A549 (cell line): ENCODE measurements around the gene IGF2R. TPM values are rescaled to one million over a fixed set of nuclear protein-coding genes. Genes with fewer than 3 reads are reported as not detected.
"Not testable (repeated sequence)": the region's sequence is repeated elsewhere in the genome, so short reads cannot be mapped to it uniquely, and the experiment has no call there.

Experiments used
- ATAC-seq, 2 experiments: fragments of 200-7000 bp in 1 of 2; fragments of >200 bp in 1 of 2; cut with Nextera tagmentation in 1 of 2; cut with Tn5 transposase in 1 of 2; 3 replicates each; pipeline versions ENCODE4 v1.8.0 to v1.9.1; 2018 to 2020; ENCODE audit warnings: mild to moderate bottlenecking in 1 of 2, moderate library complexity in 1 of 2
- CTCF ChIA-PET: fragments of 300-600 bp; sonication (Branson Sonifier 250); formaldehyde crosslinking; extraction: SDS; loops from one replicate; lab custom pipeline; 2021; ENCODE audit warnings: antibody characterized with exemption, inconsistent platforms; lab: Yijun Ruan, JAX
- POLR2A ChIA-PET: fragments of 350-600 bp; formaldehyde crosslinking; extraction: SDS; loops from one replicate; lab custom pipeline; 2021; ENCODE audit warnings: antibody characterized with exemption, inconsistent platforms; lab: Yijun Ruan, JAX
- DNase-seq, 2 experiments: peaks; one replicate each; pipeline versions ENCODE4 v3.0.0 to v3.0.0-alpha.2; 2011 to 2016; ENCODE audit warnings: low read depth in 1 of 2, low spot score in 1 of 2
- FAIRE-seq: peaks from 2 replicates; lab custom pipeline; 2011; peaks lifted over from hg19 to GRCh38; lab: Jason Lieb, UNC
- H3K27ac ChIP-seq, 2 experiments: fragments of >200 bp; sonication (Bioruptor Twin); formaldehyde crosslinking; 3 replicates each; pipeline ENCODE4 v1.5.1; 2016 to 2017
- H3K4me1 ChIP-seq: fragments of >200 bp; sonication (Bioruptor Twin); formaldehyde crosslinking; 3 replicates; pipeline ENCODE4 v1.6.1; 2016
- H3K4me2 ChIP-seq: fragments of >200 bp; sonication (Bioruptor Twin); formaldehyde crosslinking; 3 replicates; pipeline ENCODE4 v1.6.1; 2016
- H3K4me3 ChIP-seq: fragments of >200 bp; sonication (Bioruptor Twin); formaldehyde crosslinking; 3 replicates; pipeline ENCODE4 v1.5.1; 2016
- H3K9me3 ChIP-seq: fragments of >200 bp; sonication (Bioruptor Twin); formaldehyde crosslinking; 3 replicates; pipeline ENCODE4 v1.6.1; 2016
- BHLHE40 ChIP-seq: IDR thresholded peaks from 2 replicates; pipeline ENCODE4 v1.6.1; 2012; ENCODE audit warnings: low read depth, low read length, inconsistent platforms
- CBX8 ChIP-seq: fragments of 200-600 bp; sonication (generic); IDR thresholded peaks from 2 replicates; pipeline ENCODE4 v1.6.1; 2016
- CEBPB ChIP-seq, 2 experiments: fragments of >200 bp in 1 of 2; sonication (Bioruptor Twin) in 1 of 2; formaldehyde crosslinking in 1 of 2; IDR thresholded peaks; 2 replicates each; pipeline ENCODE4 v1.6.1; 2012 to 2016
- CHD4 ChIP-seq: fragments of 200-600 bp; sonication (generic); IDR thresholded peaks from 2 replicates; pipeline ENCODE4 v1.6.1; 2016; ENCODE audit warnings: antibody characterized with exemption, mild to moderate bottlenecking, borderline replicate concordance
- EHF ChIP-seq: fragments of 250-450 bp; sonication (Bioruptor Pico); IDR thresholded peaks from 2 replicates; pipeline ENCODE4 v1.5.0; 2020; ENCODE audit warnings: mild to moderate bottlenecking
- ESRRA ChIP-seq: fragments of 150-350 bp; IDR thresholded peaks from 2 replicates; pipeline ENCODE4 v1.6.1; 2014; ENCODE audit warnings: mild to moderate bottlenecking, low read length, borderline replicate concordance
- FOSB ChIP-seq: fragments of 250-450 bp; sonication (Bioruptor Pico); IDR thresholded peaks from 2 replicates; pipeline ENCODE4 v1.5.0; 2020; ENCODE audit warnings: mild to moderate bottlenecking, moderate library complexity
- KDM1A ChIP-seq: fragments of 200-600 bp; sonication (generic); IDR thresholded peaks from 2 replicates; pipeline ENCODE4 v1.6.1; 2016; ENCODE audit warnings: low read depth, mild to moderate bottlenecking
- MAFK ChIP-seq: fragments of 450-650 bp; IDR thresholded peaks from 2 replicates; pipeline ENCODE4 v1.6.1; 2014; ENCODE audit not compliant: partially characterized antibody
- MAZ ChIP-seq: fragments of 150-350 bp; IDR thresholded peaks from 2 replicates; pipeline ENCODE4 v1.6.1; 2014; ENCODE audit warnings: antibody characterized with exemption, low read depth, low read length, borderline replicate concordance
- NPAS2 ChIP-seq: fragments of 250-450 bp; sonication (Bioruptor Pico); IDR thresholded peaks from 2 replicates; pipeline ENCODE4 v1.8.0; 2022; ENCODE audit warnings: mild to moderate bottlenecking, moderate library complexity, borderline replicate concordance
- NR3C1 ChIP-seq: fragments of >200 bp; sonication (Bioruptor Twin); formaldehyde crosslinking; IDR thresholded peaks from 3 replicates; pipeline ENCODE4 v1.6.1; 2017
- PBX3 ChIP-seq: IDR thresholded peaks from 2 replicates; pipeline ENCODE4 v1.6.1; 2012
- POLR2AphosphoS2 ChIP-seq: conservative IDR thresholded peaks from 2 replicates; pipeline ENCODE4 v1.6.1; 2012; ENCODE audit warnings: low read length, improper control_type of control experiment, inconsistent platforms
- RCOR1 ChIP-seq: fragments of 150-350 bp; IDR thresholded peaks from 2 replicates; pipeline ENCODE4 v1.6.1; 2014; ENCODE audit warnings: antibody characterized with exemption, low read length, low read depth
- REST ChIP-seq: fragments of 200-600 bp; sonication (generic); IDR thresholded peaks from 2 replicates; pipeline ENCODE4 v1.6.1; 2016; ENCODE audit warnings: antibody characterized with exemption, mild to moderate bottlenecking, moderate library complexity
- RFX5 ChIP-seq: fragments of 450-650 bp; IDR thresholded peaks from 2 replicates; pipeline ENCODE4 v1.7.1; 2014; ENCODE audit warnings: antibody characterized with exemption, mild to moderate bottlenecking, moderate library complexity
- RNF2 ChIP-seq: fragments of 200-600 bp; sonication (generic); IDR thresholded peaks from 2 replicates; pipeline ENCODE4 v1.6.1; 2016; ENCODE audit warnings: low read depth, mild to moderate bottlenecking, antibody characterized with exemption, moderate library complexity, borderline replicate concordance
- TP53 ChIP-seq: fragments of 250-450 bp; sonication (Bioruptor Pico); IDR thresholded peaks from 2 replicates; pipeline ENCODE4 v1.5.0; 2021; ENCODE audit warnings: mild to moderate bottlenecking, moderate library complexity
- ZSCAN20 ChIP-seq: fragments of 250-450 bp; sonication (Bioruptor Pico); IDR thresholded peaks from 2 replicates; pipeline ENCODE4 v1.8.0; 2022; ENCODE audit warnings: mild to moderate bottlenecking, moderate library complexity
- WGBS: methylation state at CpG from one replicate; pipeline ENCODE4 v1.1.6; 2017; ENCODE audit errors: missing lambda C conversion rate; 5-methylcytosine and 5-hydroxymethylcytosine counted together
- polyA plus RNA-seq, 4 experiments: library from polyadenylated mRNA; depleted of rRNA in 3 of 4; stranded (reverse); fragments of >200 nt; fragmentation: RNase III in 1 of 4; extraction: RNeasy Plus Mini Kit Qiagen cat#74134 plus additional on column Dnase treatment in 1 of 4; gene quantifications; 2 replicates in 3 of 4; 3 replicates in 1 of 4; pipeline ENCODE4 v1.2.3, GENCODE V29; 2011 to 2017
- TF ChIP-seq, protein P1 (sequence below): IDR thresholded peaks from 2 replicates; pipeline ENCODE4 v1.6.1; 2012
- TF ChIP-seq, protein P2 (sequence below): fragments of 250-450 bp; sonication (Bioruptor Pico); IDR thresholded peaks from 2 replicates; pipeline ENCODE4 v1.5.0; 2020; ENCODE audit warnings: low read depth, mild to moderate bottlenecking, moderate library complexity
- TF ChIP-seq, protein P3 (sequence below): fragments of 250-450 bp; sonication (Bioruptor Pico); IDR thresholded peaks from 2 replicates; pipeline ENCODE4 v1.5.0; 2021; ENCODE audit warnings: mild to moderate bottlenecking, moderate library complexity, borderline replicate concordance

Gene IGF2R
- polyA plus RNA-seq, 2 of the 4 experiments (the other 2 are of a cell fraction) = 17.6 to 24.9 TPM

- TF ChIP-seq KDM1A (no peak), REST (no peak), CBX8 (no peak), RCOR1 (no peak), CHD4 (no peak), MAFK (no peak)
- TF ChIP-seq, protein P1, sequence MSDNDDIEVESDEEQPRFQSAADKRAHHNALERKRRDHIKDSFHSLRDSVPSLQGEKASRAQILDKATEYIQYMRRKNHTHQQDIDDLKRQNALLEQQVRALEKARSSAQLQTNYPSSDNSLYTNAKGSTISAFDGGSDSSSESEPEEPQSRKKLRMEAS = peak; percentile 59; the same call in 1 of the 2 replicates
- TF ChIP-seq, protein P2, sequence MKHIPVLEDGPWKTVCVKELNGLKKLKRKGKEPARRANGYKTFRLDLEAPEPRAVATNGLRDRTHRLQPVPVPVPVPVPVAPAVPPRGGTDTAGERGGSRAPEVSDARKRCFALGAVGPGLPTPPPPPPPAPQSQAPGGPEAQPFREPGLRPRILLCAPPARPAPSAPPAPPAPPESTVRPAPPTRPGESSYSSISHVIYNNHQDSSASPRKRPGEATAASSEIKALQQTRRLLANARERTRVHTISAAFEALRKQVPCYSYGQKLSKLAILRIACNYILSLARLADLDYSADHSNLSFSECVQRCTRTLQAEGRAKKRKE (CRISPR knock-in tag) = no peak
Measured at GRCh38 chr6:160139420-160139851, 170.6 kb downstream of the IGF2R start (continued).

DNA sequence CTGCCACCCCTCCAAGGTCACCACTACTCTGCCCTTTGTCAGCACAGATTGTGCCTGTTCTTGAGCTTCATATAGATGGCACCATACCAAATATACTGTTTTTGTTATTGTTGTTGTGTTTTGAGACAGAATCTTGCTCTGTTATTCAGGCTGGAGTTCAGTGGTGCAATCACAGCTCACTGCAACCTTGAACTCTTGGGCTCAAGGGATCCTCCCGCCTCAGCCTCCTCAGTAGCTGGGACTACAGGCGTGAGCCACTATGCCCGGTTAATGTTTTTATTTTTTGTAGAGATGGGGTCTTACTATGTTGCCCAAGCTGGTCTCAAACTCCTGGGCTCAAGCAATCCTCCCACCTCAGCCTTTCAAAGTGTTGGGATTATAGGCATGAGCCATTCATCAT, 171.6 kb downstream of the IGF2R start:
- POLR2A ChIA-PET, H3K9me3 ChIP-seq, H3K4me3 ChIP-seq, ATAC-seq, DNase-seq, FAIRE-seq: not testable (repeated sequence)
- H3K4me2 ChIP-seq = peak overlapping the region; percentile 36; the same call in 1 of the 3 replicates
- CTCF ChIA-PET = interaction anchor here (0.7 to 2.5 kb wide), 5 partner anchors 52 to 315 kb away, joined by 3 to 11 read pairs (median 3); no protein-coding TSS in a partner anchor
- H3K27ac ChIP-seq = peak overlapping the region; percentile 75 to 87
- WGBS = 92% methylated on average over 3 of the region's 3 CpGs
- peaks cover 51% of the 10 kb centered on the region for H3K4me1 ChIP-seq

GRCh38 chr6:160141001-160141726, 172.3 kb downstream of the IGF2R start:
- ATAC-seq (peak in 1 of 2 experiments; percentile 34; a peak in 1 of 6 replicates), FAIRE-seq (no peak), DNase-seq (no peak)
- H3K4me3 ChIP-seq = no peak overlapping the region
- peak overlapping the region; percentile 36 for H3K4me2 ChIP-seq
- CTCF ChIA-PET = interaction anchor here (0.8 to 2.5 kb wide), 5 partner anchors 53 to 379 kb away, joined by 3 to 11 read pairs (median 3); no protein-coding TSS in a partner anchor
- H3K4me1 ChIP-seq = peaks cover 51% of the 10 kb centered on the region
- peak overlapping the region; percentile 75 to 87 for H3K27ac ChIP-seq
- TF ChIP-seq ESRRA (no peak), PBX3 (no peak), MAZ (no peak), NR3C1 (no peak), EHF (CRISPR knock-in tag) (no peak), POLR2AphosphoS2 (no peak), FOSB (no peak), CEBPB (IDR thresholded peaks at IDR 0.05) (no peak), RNF2 (no peak), BHLHE40 (no peak), RFX5 (no peak), MAFK (no peak), ZSCAN20 (CRISPR knock-in tag) (no peak), TP53 (CRISPR knock-in tag) (no peak), NPAS2 (CRISPR knock-in tag) (no peak)
- TF ChIP-seq, protein P3, sequence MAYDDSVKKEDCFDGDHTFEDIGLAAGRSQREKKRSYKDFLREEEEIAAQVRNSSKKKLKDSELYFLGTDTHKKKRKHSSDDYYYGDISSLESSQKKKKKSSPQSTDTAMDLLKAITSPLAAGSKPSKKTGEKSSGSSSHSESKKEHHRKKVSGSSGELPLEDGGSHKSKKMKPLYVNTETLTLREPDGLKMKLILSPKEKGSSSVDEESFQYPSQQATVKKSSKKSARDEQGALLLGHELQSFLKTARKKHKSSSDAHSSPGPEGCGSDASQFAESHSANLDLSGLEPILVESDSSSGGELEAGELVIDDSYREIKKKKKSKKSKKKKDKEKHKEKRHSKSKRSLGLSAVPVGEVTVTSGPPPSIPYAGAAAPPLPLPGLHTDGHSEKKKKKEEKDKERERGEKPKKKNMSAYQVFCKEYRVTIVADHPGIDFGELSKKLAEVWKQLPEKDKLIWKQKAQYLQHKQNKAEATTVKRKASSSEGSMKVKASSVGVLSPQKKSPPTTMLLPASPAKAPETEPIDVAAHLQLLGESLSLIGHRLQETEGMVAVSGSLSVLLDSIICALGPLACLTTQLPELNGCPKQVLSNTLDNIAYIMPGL (CRISPR knock-in tag) = no peak
- TF ChIP-seq, protein P2 (CRISPR knock-in tag) = no peak
- POLR2A ChIA-PET = no interaction called here
- 52% methylated on average over 5 of the region's 5 CpGs for WGBS
- H3K9me3 ChIP-seq = no peaks in the 10 kb centered on the region
